MM.1S (cell line): Measurements from ENCODE around the gene MEX3C.

Source experiments
- EZH2 ChIP-seq: fragments of 300-600 bp; sonication (generic); optimal IDR thresholded peaks from 2 replicates; pipeline ENCODE3; 2017; ENCODE audit warnings: low read depth, mild to moderate bottlenecking, antibody characterized with exemption, low read length, mixed read lengths
- EZH2phosphoT487 ChIP-seq: fragments of 300-600 bp; sonication (generic); IDR thresholded peaks from 2 replicates; pipeline ENCODE4 v1.6.1; 2018; ENCODE audit warnings: antibody characterized with exemption, low read length
- TF ChIP-seq, protein P1 (sequence below): fragments of 300-600 bp; sonication (generic); IDR thresholded peaks from 2 replicates; pipeline ENCODE4 v1.5.1; 2016; ENCODE audit warnings: antibody characterized with exemption, low read length, mixed read lengths

DNA sequence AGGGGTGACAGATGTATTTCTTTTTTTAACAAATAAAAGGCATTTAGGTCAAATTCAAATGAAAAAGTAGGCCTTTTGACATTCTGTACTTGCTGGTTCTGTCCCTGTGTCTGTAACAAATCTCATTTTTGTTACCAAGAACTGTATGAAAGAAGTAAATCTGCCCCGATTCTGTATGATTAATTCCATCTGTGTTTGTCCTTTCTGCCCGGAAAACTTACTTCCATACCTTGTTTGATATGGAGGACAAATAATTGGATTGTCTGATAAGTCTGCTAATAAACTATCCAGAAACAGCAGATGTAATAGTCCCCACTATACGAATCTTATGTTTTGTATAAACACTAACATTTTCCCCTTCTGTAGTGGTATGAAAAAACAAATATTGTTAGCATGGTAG, 69.8 kb downstream of the MEX3C start:
- no peak for TF ChIP-seq EZH2
- TF ChIP-seq, protein P1, sequence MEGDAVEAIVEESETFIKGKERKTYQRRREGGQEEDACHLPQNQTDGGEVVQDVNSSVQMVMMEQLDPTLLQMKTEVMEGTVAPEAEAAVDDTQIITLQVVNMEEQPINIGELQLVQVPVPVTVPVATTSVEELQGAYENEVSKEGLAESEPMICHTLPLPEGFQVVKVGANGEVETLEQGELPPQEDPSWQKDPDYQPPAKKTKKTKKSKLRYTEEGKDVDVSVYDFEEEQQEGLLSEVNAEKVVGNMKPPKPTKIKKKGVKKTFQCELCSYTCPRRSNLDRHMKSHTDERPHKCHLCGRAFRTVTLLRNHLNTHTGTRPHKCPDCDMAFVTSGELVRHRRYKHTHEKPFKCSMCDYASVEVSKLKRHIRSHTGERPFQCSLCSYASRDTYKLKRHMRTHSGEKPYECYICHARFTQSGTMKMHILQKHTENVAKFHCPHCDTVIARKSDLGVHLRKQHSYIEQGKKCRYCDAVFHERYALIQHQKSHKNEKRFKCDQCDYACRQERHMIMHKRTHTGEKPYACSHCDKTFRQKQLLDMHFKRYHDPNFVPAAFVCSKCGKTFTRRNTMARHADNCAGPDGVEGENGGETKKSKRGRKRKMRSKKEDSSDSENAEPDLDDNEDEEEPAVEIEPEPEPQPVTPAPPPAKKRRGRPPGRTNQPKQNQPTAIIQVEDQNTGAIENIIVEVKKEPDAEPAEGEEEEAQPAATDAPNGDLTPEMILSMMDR, result no peak
- no peak for TF ChIP-seq EZH2phosphoT487
